Sigmoid colon (tissue), 7 donors: ENCODE data around the gene CDC20. TPM values are rescaled to one million over a fixed set of nuclear protein-coding genes. Genes with fewer than 3 reads are reported as not detected.
"Not testable (repeated sequence)": the region's sequence is repeated elsewhere in the genome, so short reads cannot be mapped to it uniquely, and the experiment has no call there.

Experiments
- DNase-seq: peaks from one replicate; pipeline ENCODE4 v3.0.0-alpha.2; 2019
- H3K27ac ChIP-seq, 4 donors: fragments of 200-600 bp; sonication (generic); one replicate each; pipeline ENCODE4 v1.5.1; 2016 to 2019; ENCODE audit warnings: mild to moderate bottlenecking in 1 of 4
- H3K27me3 ChIP-seq, 3 donors: fragments of 200-600 bp; sonication (generic); one replicate each; pipeline ENCODE4 v1.5.1; 2019; ENCODE audit warnings: mild to moderate bottlenecking in 1 of 3
- H3K36me3 ChIP-seq, 4 donors: fragments of 200-600 bp; sonication (generic); one replicate each; pipeline ENCODE4 v1.5.1; 2016 to 2019
- H3K4me1 ChIP-seq, 4 donors: fragments of 200-600 bp; sonication (generic); one replicate each; pipeline ENCODE4 v1.5.1; 2017 to 2019
- H3K4me3 ChIP-seq, 4 donors: fragments of 200-600 bp; sonication (generic); one replicate each; pipeline ENCODE4 v1.5.1; 2017 to 2019; ENCODE audit warnings: mild to moderate bottlenecking in 2 of 4, moderate library complexity in 1 of 4
- H3K9me3 ChIP-seq, 4 donors: fragments of 200-600 bp in 3 of 4; sonication (generic) in 3 of 4; one replicate each; pipeline versions ENCODE4 v1.5.1 to v1.6.1; 2013 to 2019
- EP300 ChIP-seq, 4 donors: sonication (generic); formaldehyde crosslinking; IDR thresholded peaks; one replicate each; pipeline ENCODE4 v1.6.1; 2017; ENCODE audit warnings: antibody characterized with exemption in 4 of 4
- POLR2A ChIP-seq, 2 donors: fragments of 450-650 bp; IDR thresholded peaks; one replicate each; pipeline ENCODE4 v1.6.1; 2016; ENCODE audit warnings: antibody characterized with exemption in 2 of 2, mild to moderate bottlenecking in 2 of 2, moderate library complexity in 2 of 2
- POLR2AphosphoS5 ChIP-seq, 4 donors: sonication (generic); formaldehyde crosslinking; IDR thresholded peaks; one replicate each; pipeline ENCODE4 v1.6.1; 2017; ENCODE audit warnings: antibody characterized with exemption in 4 of 4
- WGBS, 2 donors: extraction: QIAGEN DNeasy Blood & Tissue Kit; methylation state at CpG; one replicate each; pipeline ENCODE4 v1.1.7; 2013; 5-methylcytosine and 5-hydroxymethylcytosine counted together
- intact Hi-C: fragments of 100-400 bp; cut with DNase I; formaldehyde crosslinking; loops from one replicate; pipeline ENCODE4 v1.15.1; 2023
- polyA plus RNA-seq, 3 donors: library from polyadenylated mRNA; stranded (reverse); fragments of 200-250 nt; gene quantifications; one replicate each; pipeline ENCODE4 v1.2.3, GENCODE V29; 2013
- total RNA-seq, 4 donors: library from RNA; depleted of rRNA; stranded (reverse); fragments of >200 nt; gene quantifications; one replicate each; pipeline ENCODE4 v1.1.0, GENCODE V29; 2016
- TF ChIP-seq, protein P1 (sequence below), 4 experiments: fragments of 450-650 bp in 3 of 4; fragments of 200-600 bp in 1 of 4; IDR thresholded peaks; one replicate each; pipeline ENCODE4 v1.5.1; 2016 to 2019; ENCODE audit warnings: antibody characterized with exemption in 4 of 4, mild to moderate bottlenecking in 3 of 4, moderate library complexity in 2 of 4
- donor health status: healthy with polysubstance abuse.
- donor health status: Bipolar disorder and iron deficiency.
- donor health status: healthy.

CDC20 gene
- total and polyA plus RNA-seq, 7 donors = 0.66 to 65.7 (median 3.4) TPM

DNA sequence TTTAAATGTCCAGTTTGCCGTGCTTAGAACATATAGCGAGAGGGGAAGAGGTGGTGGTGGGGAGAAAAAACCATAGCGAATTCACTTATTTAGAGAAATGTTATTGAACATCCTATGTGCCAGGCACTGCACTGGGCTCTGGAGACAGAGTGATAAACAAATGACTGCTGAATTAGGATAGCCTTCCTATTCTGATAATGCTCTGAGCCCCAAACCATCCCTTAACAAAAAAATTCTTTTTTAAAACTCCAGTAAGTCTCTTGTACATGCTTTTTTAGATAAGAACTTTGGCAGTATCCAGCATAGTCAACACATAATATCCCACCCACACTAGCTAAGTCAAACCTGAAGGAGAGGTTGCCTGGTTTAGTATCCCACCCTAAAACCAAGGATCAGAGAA is 39.4 kb downstream of the CDC20 start:
- Histone ChIP-seq H3K27me3 (no peaks in the 10 kb centered on the region), H3K4me1 (peaks cover 0 to 4% (median 0%) of the 10 kb centered on the region in 4 donors), H3K4me3 (no peak overlapping the region), H3K9me3 (no peaks in the 10 kb centered on the region), H3K27ac (no peak overlapping the region), H3K36me3 (peaks cover 0 to 19% (median 3%) of the 10 kb centered on the region in 4 donors)
- TF ChIP-seq POLR2A (IDR thresholded peaks at IDR 0.05) (no peak), POLR2AphosphoS5 (IDR thresholded peaks at IDR 0.05) (no peak), EP300 (IDR thresholded peaks at IDR 0.05) (no peak)
- TF ChIP-seq, protein P1, sequence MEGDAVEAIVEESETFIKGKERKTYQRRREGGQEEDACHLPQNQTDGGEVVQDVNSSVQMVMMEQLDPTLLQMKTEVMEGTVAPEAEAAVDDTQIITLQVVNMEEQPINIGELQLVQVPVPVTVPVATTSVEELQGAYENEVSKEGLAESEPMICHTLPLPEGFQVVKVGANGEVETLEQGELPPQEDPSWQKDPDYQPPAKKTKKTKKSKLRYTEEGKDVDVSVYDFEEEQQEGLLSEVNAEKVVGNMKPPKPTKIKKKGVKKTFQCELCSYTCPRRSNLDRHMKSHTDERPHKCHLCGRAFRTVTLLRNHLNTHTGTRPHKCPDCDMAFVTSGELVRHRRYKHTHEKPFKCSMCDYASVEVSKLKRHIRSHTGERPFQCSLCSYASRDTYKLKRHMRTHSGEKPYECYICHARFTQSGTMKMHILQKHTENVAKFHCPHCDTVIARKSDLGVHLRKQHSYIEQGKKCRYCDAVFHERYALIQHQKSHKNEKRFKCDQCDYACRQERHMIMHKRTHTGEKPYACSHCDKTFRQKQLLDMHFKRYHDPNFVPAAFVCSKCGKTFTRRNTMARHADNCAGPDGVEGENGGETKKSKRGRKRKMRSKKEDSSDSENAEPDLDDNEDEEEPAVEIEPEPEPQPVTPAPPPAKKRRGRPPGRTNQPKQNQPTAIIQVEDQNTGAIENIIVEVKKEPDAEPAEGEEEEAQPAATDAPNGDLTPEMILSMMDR (IDR thresholded peaks at IDR 0.05) = no peak
- DNase-seq = no peak
- 95 to 99% methylated on average over 3 of the region's 3 CpGs for WGBS, 2 donors
- intact Hi-C loops = no loop called here

DNA sequence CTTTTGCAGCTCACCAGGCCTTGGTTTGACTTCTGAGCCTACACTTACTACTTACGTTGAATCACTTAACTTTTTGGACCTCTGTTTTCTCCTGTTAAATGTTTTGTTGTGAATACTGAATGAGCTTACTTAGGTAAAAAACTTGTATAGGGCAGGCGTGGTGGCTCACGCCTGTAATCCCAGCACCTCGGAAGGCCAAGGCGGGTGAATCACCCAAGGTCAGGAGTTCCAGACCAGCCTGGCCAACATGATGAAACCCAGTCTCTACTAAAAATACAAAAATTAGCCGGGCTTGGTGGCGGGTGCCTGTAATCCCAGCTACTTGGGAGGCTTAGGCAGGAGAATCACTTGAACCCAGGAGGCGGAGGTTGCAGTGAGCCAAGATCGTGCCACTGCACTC is 41.7 kb downstream of the CDC20 start:
- H3K27me3 ChIP-seq, H3K9me3 ChIP-seq, H3K4me3 ChIP-seq, intact Hi-C loops, H3K27ac ChIP-seq, H3K4me1 ChIP-seq, DNase-seq: not testable (repeated sequence)
- peaks cover 11 to 41% (median 22%) of the 10 kb centered on the region in 4 donors for H3K36me3 ChIP-seq
- 97 to 98% methylated on average over 9 of the region's 9 CpGs for WGBS, 2 donors

DNA sequence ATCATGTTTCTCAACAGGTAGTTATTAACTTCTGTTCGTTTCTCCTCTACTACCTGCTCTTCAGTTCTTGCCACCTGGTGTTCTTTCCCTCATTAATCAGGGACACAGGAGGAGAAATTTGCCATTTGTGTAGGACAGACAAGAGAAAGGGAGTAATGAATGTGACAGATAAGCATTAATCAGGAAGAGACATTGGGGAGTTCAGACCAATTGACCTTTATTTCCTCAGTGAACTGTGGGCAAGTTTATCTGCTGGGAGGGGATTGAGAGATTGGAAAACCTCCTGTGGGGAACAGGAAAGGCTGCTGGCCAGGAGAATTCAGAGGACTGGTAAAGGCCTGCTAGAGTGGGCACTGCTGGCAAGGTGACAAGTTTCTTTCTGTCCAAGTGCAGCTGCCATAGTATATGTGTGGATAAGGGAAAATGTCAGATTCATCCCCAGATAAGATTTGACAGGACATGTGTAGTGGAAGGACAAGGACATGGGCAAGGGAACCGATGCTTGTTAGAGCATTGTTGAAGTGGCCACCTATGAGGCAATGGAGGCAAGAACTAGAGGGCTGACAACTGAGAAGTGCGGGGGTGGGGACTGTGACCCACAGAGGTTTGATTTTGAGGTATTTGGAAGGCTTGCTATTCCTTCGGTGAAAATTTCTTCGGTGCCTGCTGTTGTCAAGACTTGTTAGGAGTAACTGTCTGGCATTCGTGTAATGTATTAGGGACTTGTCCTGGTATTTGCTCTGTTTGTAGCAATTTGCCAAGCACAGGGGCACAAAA is 43.5 kb downstream of the CDC20 start:
- no peak for TF ChIP-seq POLR2AphosphoS5 (IDR thresholded peaks at IDR 0.05)
- TF ChIP-seq, protein P1 (IDR thresholded peaks at IDR 0.05) = no peak
- Histone ChIP-seq H3K27me3 (no peaks in the 10 kb centered on the region), H3K4me1 (no peaks in the 10 kb centered on the region), H3K4me3 (no peak overlapping the region), H3K27ac (no peak overlapping the region), H3K36me3 (peaks cover 11 to 44% (median 35%) of the 10 kb centered on the region in 4 donors), H3K9me3 (no peaks in the 10 kb centered on the region)
- intact Hi-C loops = no loop called here
- DNase-seq = no peak
- WGBS, 2 donors = 95% methylated on average over 6 of the region's 6 CpGs

DNA sequence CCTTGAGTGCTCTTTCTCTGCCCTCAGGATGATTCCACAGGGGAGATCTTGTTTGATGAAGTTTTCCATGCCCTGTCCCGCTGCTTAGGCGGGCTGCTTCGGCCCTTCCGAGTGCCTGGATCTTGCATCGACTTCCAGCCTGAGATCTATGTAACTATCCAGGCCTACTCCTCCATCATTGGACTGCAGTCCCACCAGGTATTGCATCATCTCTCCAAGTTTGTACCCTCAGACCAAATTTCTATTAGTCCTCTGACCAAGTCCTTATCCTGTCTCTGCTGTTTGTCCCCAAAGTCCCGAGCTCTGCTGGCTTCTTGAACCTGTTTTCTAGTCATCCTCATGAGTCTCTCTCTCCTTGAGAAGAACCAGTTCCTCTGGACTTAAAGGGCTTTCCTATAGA is 45.6 kb downstream of the CDC20 start:
- TF ChIP-seq EP300 (IDR thresholded peaks at IDR 0.05) = no peak
- TF ChIP-seq, protein P1 (IDR thresholded peaks at IDR 0.05) = no peak
- no peak for TF ChIP-seq POLR2AphosphoS5 (IDR thresholded peaks at IDR 0.05)
- no peak for TF ChIP-seq POLR2A (IDR thresholded peaks at IDR 0.05)
- Histone ChIP-seq H3K27me3 (no peaks in the 10 kb centered on the region), H3K27ac (no peak overlapping the region), H3K4me1 (no peaks in the 10 kb centered on the region), H3K36me3 (peaks cover 11 to 59% (median 43%) of the 10 kb centered on the region in 4 donors), H3K9me3 (no peaks in the 10 kb centered on the region), H3K4me3 (no peak overlapping the region)
- no peak for DNase-seq
- 95 to 98% methylated on average over 6 of the region's 6 CpGs for WGBS, 2 donors
- intact Hi-C loops = no loop called here

DNA sequence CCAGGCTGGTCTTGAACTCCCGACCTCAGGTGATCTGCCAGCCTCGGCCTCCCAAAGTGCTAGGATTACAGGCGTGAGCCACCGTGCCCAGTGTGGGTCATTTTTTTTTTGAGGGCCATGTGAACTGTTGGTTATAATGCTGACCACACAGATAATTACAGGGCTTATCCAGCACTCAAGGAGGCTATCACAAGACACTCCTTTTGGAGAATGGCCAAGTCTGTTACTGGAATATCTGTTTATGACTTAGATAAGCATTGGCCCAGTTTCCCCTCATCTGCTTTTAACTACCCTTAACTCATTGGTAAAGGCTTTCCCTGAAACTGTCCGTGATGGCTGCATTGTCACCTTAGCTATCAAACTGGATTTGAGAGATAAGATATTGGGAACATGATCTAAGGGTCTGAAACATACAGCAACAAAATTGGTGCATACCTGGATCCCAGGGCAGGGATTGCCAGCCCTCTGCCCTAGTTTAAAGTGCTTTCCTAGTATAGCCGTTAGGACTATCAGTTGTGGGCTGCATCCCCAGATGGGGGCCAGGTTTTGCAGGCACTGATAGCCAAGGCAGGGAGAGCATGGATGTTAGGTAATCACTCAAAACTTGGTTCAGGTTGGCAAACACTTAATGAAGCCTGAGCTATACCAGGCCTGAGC is 46.6 kb downstream of the CDC20 start:
- 15 to 68% methylated on average over 6 of the region's 6 CpGs for WGBS, 2 donors
- TF ChIP-seq, protein P1 (IDR thresholded peaks at IDR 0.05) = no peak
- TF ChIP-seq POLR2AphosphoS5 (IDR thresholded peaks at IDR 0.05) (no peak), EP300 (IDR thresholded peaks at IDR 0.05) (no peak), POLR2A (IDR thresholded peaks at IDR 0.05) (no peak)
- intact Hi-C loops = no loop called here

More for the DNA sequence above, 46.6 kb downstream of the CDC20 start:
- no peak overlapping the region for H3K27ac ChIP-seq
- no peaks in the 10 kb centered on the region for H3K9me3 ChIP-seq
- no peak overlapping the region for H3K4me3 ChIP-seq
- H3K27me3 ChIP-seq = no peaks in the 10 kb centered on the region
- peaks cover 11 to 66% (median 48%) of the 10 kb centered on the region in 4 donors for H3K36me3 ChIP-seq
- DNase-seq = no peak
- no peaks in the 10 kb centered on the region for H3K4me1 ChIP-seq
